ENCODE results near the gene ZNF567.
"Not testable (repeated sequence)": the region's sequence is repeated elsewhere in the genome, so short reads cannot be mapped to it uniquely, and the experiment has no call there.

Gene ZNF567

GRCh38 chr19:36687214-36688056, at the start of gene ZNF567:
Gene ZNF567, plus strand, starts transcription at chr19:36687612. Its CDS starts 7,256 bp downstream, at chr19:36694868.
- DNase-seq: peak; percentile 99

DNA sequence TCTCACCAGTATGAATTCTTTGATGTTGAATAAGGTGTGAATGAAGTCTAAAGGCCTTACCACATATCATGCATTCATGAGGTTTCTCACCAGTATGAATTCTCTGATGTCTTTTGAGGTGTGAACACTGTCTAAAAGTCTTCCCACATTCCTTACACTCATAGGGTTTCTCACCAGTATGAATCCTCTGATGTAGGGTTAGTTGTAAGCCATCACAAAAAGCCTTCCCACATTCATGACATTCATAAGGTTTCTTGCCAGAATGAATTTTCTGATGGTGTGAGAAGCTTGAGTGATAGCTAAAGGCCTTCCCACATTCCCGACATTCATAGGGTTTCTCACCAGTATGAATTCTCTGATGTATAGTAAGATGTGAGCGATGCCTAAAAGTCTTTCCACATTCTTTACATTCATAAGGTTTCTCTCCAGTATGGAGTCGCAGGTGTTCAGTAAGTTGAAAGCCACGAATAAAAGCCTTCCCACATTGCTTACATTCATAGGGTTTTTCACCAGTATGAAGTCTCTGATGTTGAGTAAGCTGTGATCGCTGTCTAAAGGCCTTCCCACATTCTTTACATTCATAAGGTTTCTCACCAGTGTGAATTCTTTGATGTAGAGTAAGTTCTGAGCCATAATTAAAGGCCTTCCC, 48.4 kb upstream of the ZNF567 start:
- no peak for DNase-seq

DNA sequence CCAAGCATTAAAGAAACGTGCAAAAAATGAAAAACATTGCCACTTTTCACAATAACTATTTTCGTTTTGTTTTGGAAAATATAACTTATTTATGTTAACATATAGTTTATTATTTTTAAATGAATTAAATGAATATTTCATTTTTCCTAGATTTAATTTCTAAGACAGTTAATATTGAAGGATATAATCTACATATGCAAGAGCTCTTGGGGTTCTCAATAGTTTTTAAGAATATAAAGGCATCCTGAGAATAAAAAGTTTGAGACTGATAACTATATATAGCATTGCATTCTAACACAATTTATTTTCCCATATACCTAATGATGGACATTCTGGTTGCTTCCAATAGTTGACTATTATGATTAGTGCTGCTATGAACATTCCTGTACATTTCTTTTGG, 40.7 kb upstream of the ZNF567 start:
- no peak for DNase-seq

GRCh38 chr19:36652958-36653357, 34.5 kb upstream of the ZNF567 start:
- DNase-seq: no peak

- DNase-seq: no peak
These were observed 21.6 kb upstream of the ZNF567 start for GRCh38 chr19:36665832-36666231.

DNA sequence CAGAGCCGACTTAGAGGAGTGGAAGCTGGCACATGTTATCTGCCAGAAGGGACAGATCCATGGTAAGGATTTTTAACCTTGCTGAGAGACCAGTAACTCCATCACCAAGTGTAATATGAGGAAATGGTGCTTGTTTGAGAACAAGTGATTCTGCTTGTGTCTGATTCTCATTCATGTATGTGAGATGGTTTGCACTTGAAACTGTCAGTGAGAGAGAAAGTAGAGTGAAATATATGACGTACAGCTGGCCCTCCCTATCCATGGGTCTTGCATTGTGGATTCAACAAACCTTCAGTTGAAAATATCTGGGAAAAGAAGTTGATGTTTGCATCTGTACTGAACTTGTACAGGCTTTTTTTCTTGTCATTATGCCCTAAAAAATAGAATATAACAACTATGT, 18.8 kb upstream of the ZNF567 start:
- no peak for DNase-seq

- no peak for DNase-seq
These were observed 15.0 kb upstream of the ZNF567 start for GRCh38 chr19:36672368-36672767.

DNA sequence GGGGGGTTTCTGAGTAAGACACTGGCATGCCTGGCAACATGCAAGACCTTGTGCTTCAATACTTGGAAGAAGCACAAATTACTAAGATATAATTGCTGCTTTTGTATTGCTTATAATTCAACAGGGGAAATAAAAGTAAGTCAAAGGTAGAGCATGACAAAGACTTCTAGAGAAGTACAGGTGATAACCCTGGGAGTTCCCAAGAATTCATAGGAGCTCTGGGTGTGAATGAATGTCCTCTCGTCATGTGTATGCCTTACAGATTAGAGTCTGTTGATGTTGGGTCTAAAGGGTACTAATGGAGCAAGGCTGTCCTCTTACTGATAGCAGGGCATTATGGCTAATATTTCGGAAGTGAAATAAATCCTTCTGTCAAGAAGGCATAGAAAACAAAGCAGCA, 13.2 kb upstream of the ZNF567 start:
- no peak for DNase-seq

GRCh38 chr19:36679455-36679854, 8.0 kb upstream of the ZNF567 start:
- no peak for DNase-seq

DNA sequence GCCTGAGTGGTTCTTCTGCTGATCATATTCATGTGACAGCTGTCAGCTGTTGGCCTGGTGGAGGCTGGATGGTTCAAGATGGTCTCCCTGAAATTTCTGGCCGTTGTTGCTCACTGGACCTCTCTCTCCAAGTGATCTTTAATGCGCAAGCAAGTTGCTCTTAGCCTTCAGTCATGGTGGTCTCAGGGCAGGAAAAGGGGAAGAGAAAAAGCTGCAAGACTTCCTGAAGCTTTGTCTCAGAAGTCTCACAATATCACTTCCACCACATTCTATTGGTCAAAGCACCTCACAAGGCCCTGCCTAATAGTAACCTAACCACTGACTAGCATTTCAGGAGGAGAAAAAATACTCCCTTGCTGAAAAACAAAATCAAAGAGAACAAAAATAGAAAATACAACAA, 1.6 kb upstream of the ZNF567 start:
- no peak for DNase-seq

DNA sequence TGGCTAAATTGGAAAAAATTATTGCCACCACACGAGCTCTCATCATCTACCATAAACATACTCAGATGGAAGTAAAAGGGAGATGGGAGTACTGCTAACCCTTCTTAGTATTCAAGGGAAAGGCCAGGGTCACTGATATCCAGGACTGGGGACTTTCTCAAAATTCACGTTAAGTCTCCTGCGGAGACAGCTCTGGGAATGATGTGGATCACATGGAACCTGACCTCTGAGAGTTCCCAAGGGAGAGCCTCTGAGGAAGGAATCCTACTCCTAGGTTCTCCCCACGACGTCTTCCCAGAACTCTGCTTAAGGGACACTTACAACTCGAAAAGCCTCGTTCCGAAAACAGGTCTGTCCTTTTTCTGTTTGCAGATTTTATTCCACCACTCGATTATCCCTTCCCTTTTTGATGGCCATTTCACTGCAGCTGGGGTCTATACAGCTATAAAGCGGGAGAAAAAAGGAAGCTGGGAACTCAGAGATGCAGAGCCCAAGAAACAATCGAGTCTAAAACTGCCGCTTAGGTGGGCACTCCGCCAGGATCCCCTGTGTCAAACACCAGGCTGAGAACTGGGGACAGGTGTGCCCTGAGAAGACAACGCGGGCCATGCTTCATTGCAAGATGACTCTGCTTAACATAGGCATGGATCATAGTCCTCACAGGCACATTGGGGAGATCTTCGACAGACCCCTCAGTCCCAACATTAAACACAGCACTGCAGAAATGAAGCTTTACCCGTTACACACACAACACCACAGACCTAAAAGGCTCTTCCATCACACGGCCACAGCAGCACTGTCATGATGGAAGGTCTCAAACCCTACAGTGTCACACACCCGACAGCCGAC, 823 bp upstream of the ZNF567 start:
- no peak for DNase-seq

GRCh38 chr19:36688058-36688457, 646 bp downstream of the ZNF567 start:
- DNase-seq: no peak

GRCh38 chr19:36707134-36707533, 19.7 kb downstream of the ZNF567 start:
- DNase-seq: no peak

DNA sequence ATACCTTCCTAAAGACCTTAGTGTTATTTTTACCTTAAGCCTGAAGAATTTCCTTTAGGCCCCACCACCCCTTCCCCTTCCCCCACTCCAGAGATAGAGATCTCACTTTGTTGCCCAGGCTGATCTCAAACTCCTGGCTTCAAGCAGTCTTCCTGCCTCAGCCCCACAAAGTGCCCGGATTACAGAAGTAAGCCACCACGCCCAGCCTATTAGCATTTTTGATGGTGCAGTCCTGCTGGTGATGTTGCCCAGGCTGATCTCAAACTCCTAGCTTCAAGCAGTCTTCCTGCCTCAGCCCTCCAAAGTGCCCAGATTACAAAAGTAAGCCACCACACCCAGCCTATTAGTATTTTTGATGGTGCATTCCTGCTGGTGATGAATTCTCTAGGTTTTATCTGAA, 22.0 kb downstream of the ZNF567 start:
- no peak for DNase-seq

DNA sequence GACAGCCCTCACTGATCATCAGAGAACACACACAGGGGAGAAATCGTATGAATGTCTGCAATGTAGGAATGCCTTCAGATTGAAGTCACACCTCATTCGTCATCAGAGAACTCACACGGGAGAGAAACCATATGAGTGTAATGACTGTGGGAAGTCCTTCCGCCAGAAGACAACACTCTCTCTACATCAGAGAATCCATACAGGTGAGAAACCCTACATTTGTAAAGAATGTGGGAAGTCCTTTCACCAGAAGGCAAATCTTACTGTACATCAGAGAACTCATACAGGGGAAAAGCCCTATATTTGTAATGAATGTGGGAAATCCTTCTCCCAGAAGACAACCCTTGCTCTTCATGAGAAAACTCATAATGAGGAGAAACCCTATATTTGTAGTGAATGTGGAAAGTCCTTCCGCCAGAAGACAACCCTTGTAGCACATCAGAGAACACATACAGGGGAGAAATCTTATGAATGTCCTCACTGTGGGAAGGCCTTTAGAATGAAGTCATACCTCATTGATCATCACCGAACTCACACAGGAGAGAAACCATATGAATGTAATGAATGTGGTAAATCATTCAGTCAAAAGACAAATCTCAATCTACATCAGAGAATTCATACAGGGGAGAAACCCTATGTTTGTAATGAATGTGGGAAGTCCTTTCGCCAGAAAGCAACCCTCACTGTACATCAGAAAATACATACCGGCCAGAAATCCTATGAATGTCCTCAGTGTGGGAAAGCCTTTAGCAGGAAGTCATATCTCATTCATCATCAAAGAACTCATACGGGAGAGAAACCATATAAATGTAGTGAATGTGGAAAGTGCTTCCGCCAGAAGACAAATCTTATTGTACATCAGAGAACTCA, 32.5 kb downstream of the ZNF567 start:
- no peak for DNase-seq

DNA sequence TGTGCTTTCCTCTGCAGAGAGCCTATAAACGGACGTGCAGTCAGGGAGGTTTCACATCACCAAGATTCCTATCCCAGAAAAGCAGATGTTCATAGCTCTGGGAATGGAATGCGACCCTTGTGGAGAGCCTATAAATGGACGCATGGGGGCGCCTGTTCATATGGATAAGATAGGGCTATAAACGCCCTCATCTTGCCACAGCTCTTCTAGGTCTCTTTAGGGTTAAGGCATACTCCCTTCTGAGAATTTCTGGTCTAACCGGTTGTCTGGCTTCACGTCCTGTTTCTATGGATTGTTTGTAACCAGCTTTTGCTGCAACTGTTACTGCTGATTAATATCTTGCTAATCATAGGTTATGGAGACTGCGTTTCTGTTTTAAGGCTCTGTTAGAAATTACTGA, 48.8 kb downstream of the ZNF567 start:
- not testable (repeated sequence) for DNase-seq

GRCh38 chr19:36745870-36746269, 58.5 kb downstream of the ZNF567 start:
- DNase-seq: no peak

- no peak for DNase-seq
These were observed 60.3 kb downstream of the ZNF567 start for GRCh38 chr19:36747750-36748149.

- no peak for DNase-seq
These were observed 61.2 kb downstream of the ZNF567 start for GRCh38 chr19:36748431-36749275.

DNA sequence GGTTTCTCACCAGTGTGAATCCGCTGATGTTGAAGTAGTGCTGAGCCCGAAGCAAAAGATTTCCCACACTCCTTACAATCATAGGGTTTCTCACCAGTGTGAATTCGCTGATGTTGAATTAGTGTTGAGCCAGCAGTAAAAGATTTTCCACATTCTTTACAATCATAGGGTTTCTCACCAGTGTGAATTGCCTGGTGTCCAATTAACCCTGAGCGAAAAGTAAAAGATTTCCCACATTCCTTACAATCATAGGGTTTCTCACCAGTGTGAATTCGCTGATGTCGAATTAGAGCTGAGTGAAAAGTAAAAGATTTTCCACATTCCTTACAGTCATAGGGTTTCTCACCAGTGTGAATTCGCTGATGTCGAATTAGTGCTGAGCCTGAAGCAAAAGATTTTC, 62.2 kb downstream of the ZNF567 start:
- not testable (repeated sequence) for DNase-seq

DNA sequence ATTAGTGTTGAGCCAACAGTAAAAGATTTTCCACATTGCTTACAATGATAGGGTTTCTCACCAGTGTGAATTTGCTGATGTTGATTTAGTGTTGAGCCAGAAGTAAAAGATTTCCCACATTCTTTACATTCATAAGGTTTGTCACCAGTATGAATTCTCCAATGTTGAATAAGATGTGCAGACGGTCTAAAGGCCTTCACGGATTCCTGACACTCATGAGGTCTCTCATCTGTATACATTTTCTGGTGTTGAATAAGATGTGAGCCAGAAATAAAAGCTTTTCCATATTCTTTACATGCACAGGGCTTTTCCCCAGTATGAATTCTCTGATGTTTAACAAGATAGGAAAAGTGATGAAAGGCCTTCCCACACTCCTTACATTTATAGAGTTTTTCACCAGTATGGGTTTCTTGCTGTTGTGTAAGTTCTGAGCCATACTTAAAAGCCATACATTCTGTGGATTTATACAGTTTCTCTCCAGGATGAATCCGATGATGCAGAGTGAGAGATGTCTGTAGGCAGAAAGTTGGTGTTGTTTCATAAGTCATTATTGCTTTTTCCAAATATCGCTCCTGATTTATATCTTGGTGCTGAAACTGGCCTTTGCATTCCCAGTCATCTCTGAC, 62.8 kb downstream of the ZNF567 start:
- DNase-seq: no peak

Data from 8988T (cell line).